DMS79 treated with DMSO at 0.1 percent for 48 hours (cell line): Measurements from ENCODE around the gene DDX3X.
A peak's percentile ranks its signal among the peaks of the same experiment; 100 is the strongest.
"Not testable (repeated sequence)": the region's sequence is repeated elsewhere in the genome, so short reads cannot be mapped to it uniquely, and the experiment has no call there.

Experiments
- DNase-seq: peaks from one replicate; lab custom pipeline; 2025; lab: John Stamatoyannopoulos, UW

Gene DDX3X

GRCh38 chrX:41329101-41329500 lies 4.9 kb upstream of the DDX3X start:
- no peak for DNase-seq

- DNase-seq: no peak
Measured at GRCh38 chrX:41332005-41332404, 2.0 kb upstream of the DDX3X start.

- DNase-seq: peak; percentile 14
Measured at GRCh38 chrX:41332408-41333002, 1.5 kb upstream of the DDX3X start.

- peak; percentile 56 for DNase-seq
Measured at GRCh38 chrX:41333003-41333743, 789 bp upstream of the DDX3X start.

GRCh38 chrX:41334363-41335197 lies 618 bp downstream of the DDX3X start:
- DNase-seq: peak; percentile 7

GRCh38 chrX:41335198-41335957 lies 1.4 kb downstream of the DDX3X start:
- no peak for DNase-seq

- DNase-seq: no peak
Measured at GRCh38 chrX:41335958-41336331, 2.0 kb downstream of the DDX3X start.

- no peak for DNase-seq
Measured at GRCh38 chrX:41336447-41336846, 2.5 kb downstream of the DDX3X start.

GRCh38 chrX:41337140-41337539 lies 3.2 kb downstream of the DDX3X start:
- no peak for DNase-seq

- DNase-seq: no peak
Measured at GRCh38 chrX:41338436-41338835, 4.5 kb downstream of the DDX3X start.

GRCh38 chrX:41339148-41339547 lies 5.2 kb downstream of the DDX3X start:
- DNase-seq: no peak

GRCh38 chrX:41344053-41344452 lies 10.1 kb downstream of the DDX3X start:
- DNase-seq: no peak

GRCh38 chrX:41347186-41347585 lies 13.2 kb downstream of the DDX3X start:
- no peak for DNase-seq

- no peak for DNase-seq
Measured at GRCh38 chrX:41348551-41348950, 14.6 kb downstream of the DDX3X start.

GRCh38 chrX:41350150-41350975 lies 16.4 kb downstream of the DDX3X start:
- no peak for DNase-seq

GRCh38 chrX:41350976-41351569 lies 17.1 kb downstream of the DDX3X start:
- no peak for DNase-seq

GRCh38 chrX:41351923-41352322 lies 18.0 kb downstream of the DDX3X start:
- DNase-seq: no peak

GRCh38 chrX:41352329-41352838 lies 18.4 kb downstream of the DDX3X start:
- DNase-seq: no peak

GRCh38 chrX:41353985-41354384 lies 20.0 kb downstream of the DDX3X start:
- no peak for DNase-seq

GRCh38 chrX:41369152-41369551 lies 35.2 kb downstream of the DDX3X start:
- DNase-seq: no peak

GRCh38 chrX:41371575-41371974 lies 37.6 kb downstream of the DDX3X start:
- DNase-seq: not testable (repeated sequence)
